ACC112 (cell line): ENCODE results near the gene PLCXD1.
"Not testable (repeated sequence)": the region's sequence is repeated elsewhere in the genome, so short reads cannot be mapped to it uniquely, and the experiment has no call there.

Experiments
- H2AFZ ChIP-seq: fragments of 200-600 bp; sonication (generic); one replicate; pipeline ENCODE4 v1.6.0; 2017; ENCODE audit warnings: antibody characterized with exemption, low read length; ENCODE audit not compliant: unreplicated experiment
- H3K27ac ChIP-seq: fragments of 200-600 bp; sonication (generic); 2 replicates; pipeline ENCODE4 v1.5.1; 2014; ENCODE audit warnings: low read depth, mild to moderate bottlenecking, antibody characterized with exemption, low read length, moderate library complexity
- H3K27me3 ChIP-seq: fragments of 200-600 bp; sonication (generic); 2 replicates; pipeline ENCODE4 v1.6.1; 2014; ENCODE audit warnings: mild to moderate bottlenecking, antibody characterized with exemption, low read length, moderate library complexity, mixed read lengths; ENCODE audit not compliant: insufficient read depth
- H3K36me3 ChIP-seq: fragments of 200-600 bp; sonication (generic); 2 replicates; pipeline ENCODE4 v1.6.1; 2016; ENCODE audit warnings: mild to moderate bottlenecking, antibody characterized with exemption, low read length, moderate library complexity, mixed read lengths; ENCODE audit not compliant: insufficient read depth
- H3K4me1 ChIP-seq: fragments of 200-600 bp; sonication (generic); one replicate; pipeline ENCODE4 v1.6.1; 2016; ENCODE audit warnings: low read length, mixed read lengths; ENCODE audit not compliant: insufficient read depth, unreplicated experiment, control insufficient read depth
- H3K4me3 ChIP-seq: fragments of 200-600 bp; sonication (generic); 2 replicates; pipeline ENCODE4 v1.5.1; 2014; ENCODE audit warnings: mild to moderate bottlenecking, low read depth, low read length
- H3K79me2 ChIP-seq: fragments of 200-600 bp; sonication (generic); one replicate; pipeline ENCODE4 v1.6.0; 2016; ENCODE audit warnings: low read length; ENCODE audit not compliant: control insufficient read depth, unreplicated experiment, insufficient read depth

PLCXD1 gene

GRCh38 chrX:280722-281121 lies 459 bp upstream of the PLCXD1 start:
- not testable (repeated sequence) for H3K27ac ChIP-seq, H3K4me3 ChIP-seq, H2AFZ ChIP-seq, H3K4me1 ChIP-seq, H3K27me3 ChIP-seq, H3K79me2 ChIP-seq
- H3K36me3 ChIP-seq = peaks cover 10% of the 10 kb centered on the region; the same call in 1 of the 2 replicates

- H3K4me3 ChIP-seq, H2AFZ ChIP-seq, H3K27ac ChIP-seq, H3K27me3 ChIP-seq, H3K4me1 ChIP-seq, H3K79me2 ChIP-seq: not testable (repeated sequence)
- H3K36me3 ChIP-seq = peaks cover 14% of the 10 kb centered on the region; the same call in 1 of the 2 replicates
These were observed 960 bp downstream of the PLCXD1 start for GRCh38 chrX:282000-282681.

- Histone ChIP-seq H2AFZ (peak overlapping the region; percentile 85), H3K79me2 (peaks cover 4% of the 10 kb centered on the region), H3K4me3 (peak overlapping the region; percentile 93), H3K36me3 (peaks cover 14% of the 10 kb centered on the region), H3K4me1 (peaks cover 4% of the 10 kb centered on the region), H3K27me3 (no peaks in the 10 kb centered on the region), H3K27ac (peak overlapping the region; percentile 77)
These were observed 2.1 kb downstream of the PLCXD1 start for GRCh38 chrX:283115-283845.

GRCh38 chrX:285076-285677 lies 4.0 kb downstream of the PLCXD1 start:
- Histone ChIP-seq H3K4me1 (peaks cover 4% of the 10 kb centered on the region), H3K36me3 (peaks cover 25% of the 10 kb centered on the region), H3K27me3 (no peaks in the 10 kb centered on the region), H2AFZ (no peak overlapping the region), H3K4me3 (no peak overlapping the region), H3K79me2 (peaks cover 4% of the 10 kb centered on the region), H3K27ac (no peak overlapping the region)

GRCh38 chrX:287670-288069 lies 6.5 kb downstream of the PLCXD1 start:
- H3K4me1 ChIP-seq = no peaks in the 10 kb centered on the region
- no peaks in the 10 kb centered on the region for H3K27me3 ChIP-seq
- H3K79me2 ChIP-seq = peaks cover 4% of the 10 kb centered on the region
- H2AFZ ChIP-seq = no peak overlapping the region
- H3K36me3 ChIP-seq = peaks cover 37% of the 10 kb centered on the region
- no peak overlapping the region for H3K27ac ChIP-seq
- H3K4me3 ChIP-seq = no peak overlapping the region

- H3K79me2 ChIP-seq = peaks cover 4% of the 10 kb centered on the region
These were observed 7.4 kb downstream of the PLCXD1 start for GRCh38 chrX:288561-288991.

GRCh38 chrX:290476-291166 lies 9.4 kb downstream of the PLCXD1 start:
- Histone ChIP-seq H3K4me1 (no peaks in the 10 kb centered on the region), H3K79me2 (peaks cover 4% of the 10 kb centered on the region), H3K27me3 (no peaks in the 10 kb centered on the region), H3K27ac (no peak overlapping the region), H3K36me3 (peaks cover 51% of the 10 kb centered on the region), H3K4me3 (no peak overlapping the region), H2AFZ (no peak overlapping the region)

More at GRCh38 chrX:288561-288991, 7.4 kb downstream of the PLCXD1 start:
- no peak overlapping the region for H3K27ac ChIP-seq
- no peaks in the 10 kb centered on the region for H3K4me1 ChIP-seq
- H3K4me3 ChIP-seq = no peak overlapping the region
- peaks cover 46% of the 10 kb centered on the region for H3K36me3 ChIP-seq
- no peak overlapping the region for H2AFZ ChIP-seq
- H3K27me3 ChIP-seq = no peaks in the 10 kb centered on the region

GRCh38 chrX:291411-291901 lies 10.3 kb downstream of the PLCXD1 start:
- Histone ChIP-seq H3K27ac (no peak overlapping the region), H3K27me3 (no peaks in the 10 kb centered on the region), H3K4me1 (no peaks in the 10 kb centered on the region), H3K4me3 (no peak overlapping the region), H3K36me3 (peaks cover 51% of the 10 kb centered on the region), H3K79me2 (peaks cover 2% of the 10 kb centered on the region), H2AFZ (no peak overlapping the region)

- Histone ChIP-seq H3K36me3 (peaks cover 52% of the 10 kb centered on the region), H3K4me1 (no peaks in the 10 kb centered on the region), H2AFZ (no peak overlapping the region), H3K4me3 (no peak overlapping the region), H3K27ac (no peak overlapping the region), H3K27me3 (no peaks in the 10 kb centered on the region), H3K79me2 (no peaks in the 10 kb centered on the region)
These were observed 12.0 kb downstream of the PLCXD1 start for GRCh38 chrX:292900-293897.
